Mesenchymal stem cell (in vitro differentiated cells and primary cell): ENCODE data around the gene DLGAP1.

ENCODE experiments used
- DNase-seq: peaks from one replicate; pipeline ENCODE4 v3.0.0-alpha.2; 2013
- H2AFZ ChIP-seq: one replicate; pipeline ENCODE4 v1.6.1; 2013; ENCODE audit warnings: low read depth, mild to moderate bottlenecking, control low read depth, inconsistent platforms, low read length, moderate library complexity
- H2AK5ac ChIP-seq: 2 replicates; pipeline ENCODE4 v1.6.1; 2013; ENCODE audit warnings: low read length, moderate library complexity, mild to moderate bottlenecking, inconsistent platforms; ENCODE audit not compliant: severe bottlenecking
- H2BK120ac ChIP-seq: one replicate; pipeline ENCODE4 v1.6.1; 2013; ENCODE audit warnings: low read depth, mild to moderate bottlenecking, inconsistent platforms, low read length, moderate library complexity
- H2BK12ac ChIP-seq, 2 experiments: one replicate each; pipeline ENCODE4 v1.6.1; 2013; ENCODE audit warnings: inconsistent platforms in 2 of 2, low read length in 2 of 2, mild to moderate bottlenecking in 2 of 2, moderate library complexity in 2 of 2, control low read depth in 1 of 2
- H2BK15ac ChIP-seq: one replicate; pipeline ENCODE4 v1.6.1; 2013; ENCODE audit warnings: mild to moderate bottlenecking, low read depth, inconsistent platforms; ENCODE audit not compliant: poor library complexity, severe bottlenecking
- H2BK5ac ChIP-seq: 2 replicates; pipeline ENCODE4 v1.6.1; 2013; ENCODE audit warnings: low read depth, mild to moderate bottlenecking, low read length, control low read depth, inconsistent platforms; ENCODE audit not compliant: poor library complexity, severe bottlenecking
- H3K14ac ChIP-seq, 2 experiments: one replicate each; pipeline ENCODE4 v1.6.1; 2013; ENCODE audit warnings: inconsistent platforms in 2 of 2, low read length in 2 of 2, control low read depth in 1 of 2, mild to moderate bottlenecking in 1 of 2, moderate library complexity in 1 of 2
- H3K18ac ChIP-seq, 2 experiments: one replicate each; pipeline ENCODE4 v1.6.1; 2013; ENCODE audit warnings: inconsistent platforms in 2 of 2, low read length in 2 of 2, control low read depth in 1 of 2, low read depth in 1 of 2, mild to moderate bottlenecking in 1 of 2
- H3K23ac ChIP-seq, 2 experiments: one replicate each; pipeline ENCODE4 v1.6.1; 2013; ENCODE audit warnings: inconsistent platforms in 2 of 2, low read length in 2 of 2, mild to moderate bottlenecking in 2 of 2, moderate library complexity in 2 of 2, control low read depth in 1 of 2
- H3K27ac ChIP-seq: 2 replicates; pipeline ENCODE4 v1.5.1; 2013; ENCODE audit warnings: mild to moderate bottlenecking, moderate library complexity, low read length, control low read depth, inconsistent platforms; ENCODE audit not compliant: poor library complexity, severe bottlenecking
- H3K27me3 ChIP-seq, 2 experiments: 2 replicates each; pipeline versions ENCODE4 v1.6.1 to v1.7.0; 2013; ENCODE audit warnings: low read length in 2 of 2, mild to moderate bottlenecking in 2 of 2, moderate library complexity in 2 of 2, control low read depth in 1 of 2, inconsistent platforms in 1 of 2; ENCODE audit not compliant: control insufficient read depth in 1 of 2, insufficient read depth in 1 of 2
- H3K36me3 ChIP-seq, 2 experiments: 2 replicates each; pipeline versions ENCODE4 v1.6.1 to v1.7.0; 2013; ENCODE audit warnings: low read length in 2 of 2, control low read depth in 1 of 2, inconsistent platforms in 1 of 2, low read depth in 1 of 2, mild to moderate bottlenecking in 1 of 2; ENCODE audit not compliant: insufficient read depth in 2 of 2, control insufficient read depth in 1 of 2
- H3K4ac ChIP-seq, 2 experiments: one replicate each; pipeline ENCODE4 v1.6.1; 2013; ENCODE audit warnings: inconsistent platforms in 2 of 2, low read length in 2 of 2, mild to moderate bottlenecking in 2 of 2, moderate library complexity in 2 of 2, control low read depth in 1 of 2, low read depth in 1 of 2
- H3K4me1 ChIP-seq: 2 replicates; pipeline ENCODE4 v1.6.1; 2013; ENCODE audit warnings: low read depth, low read length, control low read depth; ENCODE audit not compliant: control insufficient read depth, insufficient read depth
- H3K4me2 ChIP-seq: 2 replicates; pipeline ENCODE4 v1.6.1; 2013; ENCODE audit warnings: low read length, mild to moderate bottlenecking, inconsistent platforms; ENCODE audit not compliant: poor library complexity, severe bottlenecking
- H3K4me3 ChIP-seq, 2 experiments: 2 replicates each; pipeline versions ENCODE4 v1.5.1 to v1.7.0; 2013; ENCODE audit warnings: low read length in 2 of 2, mild to moderate bottlenecking in 2 of 2, control low read depth in 1 of 2, low read depth in 1 of 2; ENCODE audit not compliant: insufficient read depth in 1 of 2
- H3K79me1 ChIP-seq: replicated peaks from 2 replicates; pipeline ENCODE4 v1.6.1; 2013; ENCODE audit warnings: mild to moderate bottlenecking, control low read depth, low read length, inconsistent platforms; ENCODE audit not compliant: poor library complexity, severe bottlenecking
- H3K9ac ChIP-seq: 2 replicates; pipeline ENCODE4 v1.7.0; 2013; ENCODE audit warnings: mild to moderate bottlenecking, low read length, moderate library complexity
- H3K9me3 ChIP-seq: 2 replicates; pipeline ENCODE4 v1.7.0; 2013; ENCODE audit warnings: mild to moderate bottlenecking, low read length; ENCODE audit not compliant: control insufficient read depth
- H4K8ac ChIP-seq: one replicate; pipeline ENCODE4 v1.6.1; 2013; ENCODE audit warnings: inconsistent platforms, mild to moderate bottlenecking, low read length, moderate library complexity
- H4K91ac ChIP-seq: one replicate; pipeline ENCODE4 v1.6.1; 2013; ENCODE audit warnings: mild to moderate bottlenecking, low read length, inconsistent platforms
- WGBS: methylation state at CpG from one replicate; pipeline ENCODE4 v1.1.7; 2013; ENCODE audit warnings: mixed read lengths; 5-methylcytosine and 5-hydroxymethylcytosine counted together

The DLGAP1 gene

GRCh38 chr18:3931542-3932112, 523.5 kb downstream of the DLGAP1 start:
- Histone ChIP-seq H3K9me3 (no peaks in the 10 kb centered on the region), H2BK12ac (no peak overlapping the region), H3K14ac (no peak overlapping the region), H3K18ac (no peak overlapping the region), H3K27ac (no peak overlapping the region), H2BK5ac (no peak overlapping the region), H2AK5ac (no peak overlapping the region), H3K23ac (no peak overlapping the region), H3K4ac (no peak overlapping the region), H3K4me1 (no peaks in the 10 kb centered on the region), H2AFZ (no peak overlapping the region), H3K36me3 (no peaks in the 10 kb centered on the region), H3K79me1 (no peaks in the 10 kb centered on the region), H2BK15ac (no peak overlapping the region), H3K27me3 (no peaks in the 10 kb centered on the region), H3K9ac (no peak overlapping the region), H4K91ac (no peak overlapping the region), H3K4me3 (no peak overlapping the region), H4K8ac (no peak overlapping the region), H2BK120ac (no peak overlapping the region), H3K4me2 (no peak overlapping the region)
- DNase-seq = no peak
- WGBS = 80% methylated on average over 1 of the region's 4 CpGs

- Histone ChIP-seq H4K91ac (no peak overlapping the region), H3K9ac (no peak overlapping the region), H3K23ac (no peak overlapping the region), H3K14ac (no peak overlapping the region), H3K79me1 (no peaks in the 10 kb centered on the region), H3K9me3 (no peaks in the 10 kb centered on the region), H2AK5ac (no peak overlapping the region), H3K18ac (no peak overlapping the region), H2BK120ac (no peak overlapping the region), H4K8ac (no peak overlapping the region), H3K4me2 (no peak overlapping the region), H2AFZ (no peak overlapping the region), H3K27ac (no peak overlapping the region), H2BK5ac (no peak overlapping the region), H3K4me1 (no peaks in the 10 kb centered on the region), H3K36me3 (no peaks in the 10 kb centered on the region), H2BK12ac (no peak overlapping the region), H3K4me3 (no peak overlapping the region), H3K4ac (no peak overlapping the region), H2BK15ac (no peak overlapping the region), H3K27me3 (no peaks in the 10 kb centered on the region)
- WGBS = 93% methylated on average over 6 of the region's 6 CpGs
- DNase-seq = no peak
Measured at GRCh38 chr18:3931013-3931315, 524.1 kb downstream of the DLGAP1 start.

- no peak overlapping the region for H2BK12ac ChIP-seq
- H3K4me2 ChIP-seq = no peak overlapping the region
- H3K79me1 ChIP-seq = no peaks in the 10 kb centered on the region
- no peak overlapping the region for H3K27ac ChIP-seq
- H2BK15ac ChIP-seq = no peak overlapping the region
- DNase-seq = no peak
- no peak overlapping the region for H2AFZ ChIP-seq
- H2BK120ac ChIP-seq = no peak overlapping the region
- no peak overlapping the region for H2AK5ac ChIP-seq
- H3K36me3 ChIP-seq = no peaks in the 10 kb centered on the region
- no peak overlapping the region for H2BK5ac ChIP-seq
- H3K4me1 ChIP-seq = no peaks in the 10 kb centered on the region
- no peak overlapping the region for H3K14ac ChIP-seq
- H4K8ac ChIP-seq = no peak overlapping the region
- no peak overlapping the region for H3K4ac ChIP-seq
- no peak overlapping the region for H4K91ac ChIP-seq
- H3K4me3 ChIP-seq = no peak overlapping the region
- H3K23ac ChIP-seq = no peak overlapping the region
- WGBS = 92% methylated on average over 12 of the region's 13 CpGs
- no peaks in the 10 kb centered on the region for H3K9me3 ChIP-seq
- H3K9ac ChIP-seq = no peak overlapping the region
- no peaks in the 10 kb centered on the region for H3K27me3 ChIP-seq
- no peak overlapping the region for H3K18ac ChIP-seq
Measured at GRCh38 chr18:3930126-3931012, 524.7 kb downstream of the DLGAP1 start.

- Histone ChIP-seq H3K36me3 (no peaks in the 10 kb centered on the region), H3K27me3 (no peaks in the 10 kb centered on the region), H3K4me3 (peak overlapping the region in 1 of 2 experiments; percentile 3), H3K14ac (no peak overlapping the region), H3K4me2 (peak overlapping the region; percentile 4), H2AFZ (no peak overlapping the region), H4K8ac (no peak overlapping the region), H3K79me1 (no peaks in the 10 kb centered on the region), H4K91ac (no peak overlapping the region), H2BK12ac (no peak overlapping the region), H2AK5ac (no peak overlapping the region), H2BK120ac (no peak overlapping the region), H3K9ac (peak overlapping the region; percentile 79), H2BK5ac (no peak overlapping the region), H3K4ac (no peak overlapping the region), H3K9me3 (no peaks in the 10 kb centered on the region), H3K18ac (no peak overlapping the region), H3K23ac (no peak overlapping the region), H2BK15ac (no peak overlapping the region), H3K27ac (no peak overlapping the region), H3K4me1 (no peaks in the 10 kb centered on the region)
- no CpG with 5 or more reads among the region's 1 CpG for WGBS
- DNase-seq = no peak
Measured at GRCh38 chr18:3924455-3924854, 530.7 kb downstream of the DLGAP1 start.
